BJ (cell line): ENCODE data around the gene CDK5R2. TPM values are rescaled to one million over a fixed set of nuclear protein-coding genes. Genes with fewer than 3 reads are reported as not detected.

Source experiments
- CTCF ChIA-PET: fragments of 350-600 bp; formaldehyde crosslinking; extraction: SDS; loops from one replicate; lab custom pipeline; 2021; ENCODE audit warnings: antibody characterized with exemption, inconsistent platforms; lab: Yijun Ruan, JAX
- POLR2A ChIA-PET: fragments of 300-600 bp; sonication (Branson Sonifier 250); formaldehyde crosslinking; extraction: SDS; loops from one replicate; lab custom pipeline; 2021; ENCODE audit warnings: antibody characterized with exemption; lab: Charles Lee
- DNase-seq: peaks from one replicate; pipeline ENCODE4 v3.0.0-alpha.2; 2011; ENCODE audit warnings: low read depth
- H3K27me3 ChIP-seq: 2 replicates; pipeline ENCODE4 v1.6.0; 2011; ENCODE audit warnings: low read length; ENCODE audit not compliant: control insufficient read depth, insufficient read depth
- H3K36me3 ChIP-seq: 2 replicates; pipeline ENCODE4 v1.5.1; 2011; ENCODE audit warnings: low read length; ENCODE audit not compliant: control insufficient read depth, insufficient read depth
- H3K4me3 ChIP-seq: 2 replicates; pipeline ENCODE4 v1.5.1; 2011; ENCODE audit warnings: low read depth, mild to moderate bottlenecking, control low read depth, low read length
- polyA plus RNA-seq: library from polyadenylated mRNA; depleted of rRNA; stranded (reverse); fragments of >200 nt; gene quantifications from 2 replicates; pipeline ENCODE4 v1.2.3, GENCODE V29; 2011; rRNA removed
- small RNA-seq: library from RNA; depleted of rRNA; stranded (forward); fragments of <200 nt; gene quantifications from one replicate; pipeline ENCODE3, GENCODE V24; 2012; ENCODE audit warnings: low replicate concordance, low read depth; ENCODE audit not compliant: insufficient read length
- TF ChIP-seq, protein P1 (sequence below): IDR thresholded peaks from 2 replicates; pipeline ENCODE4 v1.5.1; 2011; ENCODE audit warnings: low read depth, mild to moderate bottlenecking, control low read depth, inconsistent platforms, low read length, moderate library complexity; ENCODE audit not compliant: insufficient read depth

Gene CDK5R2
- polyA plus RNA-seq, 1 experiment = 0.02 TPM

DNA sequence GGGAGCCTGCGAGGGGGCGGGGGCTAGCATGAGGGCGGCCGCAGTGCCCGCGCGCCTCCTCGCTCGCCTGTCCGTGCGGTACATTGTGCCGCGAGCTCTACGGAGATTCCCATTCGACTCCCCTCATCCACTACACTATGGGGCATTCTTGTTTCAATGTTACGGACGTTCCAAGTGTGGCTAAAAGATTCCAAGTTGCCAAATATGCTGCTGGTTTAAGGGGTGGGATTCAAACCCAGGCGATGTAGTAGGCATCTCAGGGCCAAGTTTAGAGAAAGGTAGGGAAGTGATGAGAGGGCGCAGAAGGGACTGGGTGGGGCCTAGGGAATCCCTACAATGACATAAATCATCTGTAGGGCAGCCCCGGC, 43.8 kb downstream of the CDK5R2 start:
- POLR2A ChIA-PET = no interaction called here
- DNase-seq = no peak
- CTCF ChIA-PET = interaction anchor here (1.4 to 2.9 kb wide), 4 partner anchors 8 to 23 kb away, joined by 3 to 11 read pairs (median 5); no protein-coding TSS in a partner anchor
- Histone ChIP-seq H3K4me3 (no peak overlapping the region), H3K27me3 (peaks cover 55% of the 10 kb centered on the region), H3K36me3 (no peaks in the 10 kb centered on the region)
- TF ChIP-seq, protein P1, sequence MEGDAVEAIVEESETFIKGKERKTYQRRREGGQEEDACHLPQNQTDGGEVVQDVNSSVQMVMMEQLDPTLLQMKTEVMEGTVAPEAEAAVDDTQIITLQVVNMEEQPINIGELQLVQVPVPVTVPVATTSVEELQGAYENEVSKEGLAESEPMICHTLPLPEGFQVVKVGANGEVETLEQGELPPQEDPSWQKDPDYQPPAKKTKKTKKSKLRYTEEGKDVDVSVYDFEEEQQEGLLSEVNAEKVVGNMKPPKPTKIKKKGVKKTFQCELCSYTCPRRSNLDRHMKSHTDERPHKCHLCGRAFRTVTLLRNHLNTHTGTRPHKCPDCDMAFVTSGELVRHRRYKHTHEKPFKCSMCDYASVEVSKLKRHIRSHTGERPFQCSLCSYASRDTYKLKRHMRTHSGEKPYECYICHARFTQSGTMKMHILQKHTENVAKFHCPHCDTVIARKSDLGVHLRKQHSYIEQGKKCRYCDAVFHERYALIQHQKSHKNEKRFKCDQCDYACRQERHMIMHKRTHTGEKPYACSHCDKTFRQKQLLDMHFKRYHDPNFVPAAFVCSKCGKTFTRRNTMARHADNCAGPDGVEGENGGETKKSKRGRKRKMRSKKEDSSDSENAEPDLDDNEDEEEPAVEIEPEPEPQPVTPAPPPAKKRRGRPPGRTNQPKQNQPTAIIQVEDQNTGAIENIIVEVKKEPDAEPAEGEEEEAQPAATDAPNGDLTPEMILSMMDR = no peak; the same call in 1 of the 2 replicates

- ChIA-PET POLR2A (no interaction called here), CTCF (interaction anchor here (1.4 to 2.9 kb wide), 4 partner anchors 9 to 26 kb away, joined by 4 to 11 read pairs (median 6); no protein-coding TSS in a partner anchor)
- H3K36me3 ChIP-seq = no peaks in the 10 kb centered on the region
- DNase-seq = no peak
- TF ChIP-seq, protein P1 = no peak
- H3K4me3 ChIP-seq = no peak overlapping the region
- H3K27me3 ChIP-seq = peaks cover 55% of the 10 kb centered on the region
Measured at GRCh38 chr2:219003979-219004378, 44.5 kb downstream of the CDK5R2 start.

DNA sequence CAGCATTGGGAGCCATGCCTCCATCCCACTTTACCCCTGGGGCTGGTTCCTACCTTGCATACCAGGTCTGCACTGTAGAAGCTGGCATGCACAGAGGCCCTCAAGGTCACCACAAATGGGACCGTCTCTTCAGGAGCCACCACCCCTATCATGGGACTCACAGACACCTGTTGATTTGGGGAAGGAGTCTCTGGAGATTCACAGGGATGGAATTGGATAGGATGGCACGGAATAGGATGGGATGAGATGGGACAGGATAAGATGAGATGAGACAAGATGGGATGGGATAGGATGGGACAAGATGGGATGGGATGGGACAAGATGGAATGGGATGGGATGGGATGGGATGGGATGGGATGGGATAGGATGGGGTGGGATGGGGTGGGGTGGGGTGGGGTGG, 49.8 kb downstream of the CDK5R2 start:
- Histone ChIP-seq H3K36me3 (no peaks in the 10 kb centered on the region), H3K4me3 (no peak overlapping the region), H3K27me3 (peaks cover 15% of the 10 kb centered on the region)
- ChIA-PET POLR2A (no interaction called here), CTCF (interaction anchor here (1.0 to 2.1 kb wide), 3 partner anchors 12 to 29 kb away, joined by 3 to 6 read pairs (median 6); no protein-coding TSS in a partner anchor)
- no peak for DNase-seq
- TF ChIP-seq, protein P1 = no peak

DNA sequence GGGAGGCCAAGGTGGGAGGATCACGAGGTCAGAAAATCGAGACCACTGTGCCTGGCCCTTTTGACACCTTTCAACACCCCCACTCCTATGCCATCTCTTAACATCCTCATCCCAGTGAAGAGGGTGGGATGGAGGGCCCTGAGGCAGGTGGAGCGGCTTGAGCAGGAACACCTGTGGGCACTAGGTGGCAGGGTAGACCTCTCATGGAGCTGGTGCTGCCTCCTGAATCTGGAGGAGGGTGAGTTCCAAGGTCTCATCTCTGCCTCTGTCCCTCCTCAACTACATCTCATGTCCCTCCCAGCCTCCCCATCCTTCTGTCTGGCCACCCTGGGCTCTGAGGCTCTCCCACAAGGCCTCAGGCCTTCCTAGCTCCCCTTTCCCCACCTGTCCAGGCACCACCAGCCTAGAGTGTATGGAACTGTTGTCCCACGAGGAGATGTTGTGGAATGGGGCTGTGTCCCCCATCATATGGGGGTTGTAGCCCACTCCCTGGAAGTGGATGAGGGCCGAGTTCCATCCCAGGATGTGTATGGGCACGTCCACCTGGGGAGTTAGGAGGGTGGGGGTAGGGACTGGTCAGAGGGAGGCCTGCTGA, 50.8 kb downstream of the CDK5R2 start:
- ChIA-PET POLR2A (no interaction called here), CTCF (interaction anchor here (0.8 to 2.3 kb wide), 4 partner anchors 8 to 30 kb away, joined by 3 to 8 read pairs (median 4); no protein-coding TSS in a partner anchor)
- no peaks in the 10 kb centered on the region for H3K36me3 ChIP-seq
- DNase-seq = no peak
- peaks cover 12% of the 10 kb centered on the region for H3K27me3 ChIP-seq
- TF ChIP-seq, protein P1 = peak; percentile 36
- no peak overlapping the region for H3K4me3 ChIP-seq

- TF ChIP-seq, protein P1 = no peak
- no peaks in the 10 kb centered on the region for H3K36me3 ChIP-seq
- CTCF ChIA-PET = interaction anchor here (0.8 to 2.3 kb wide), 5 partner anchors 9 to 31 kb away, joined by 3 to 8 read pairs (median 4); no protein-coding TSS in a partner anchor
- no peak overlapping the region for H3K4me3 ChIP-seq
- H3K27me3 ChIP-seq = peaks cover 11% of the 10 kb centered on the region
- POLR2A ChIA-PET = no interaction called here
- DNase-seq = no peak
Measured at GRCh38 chr2:219010873-219011272, 51.4 kb downstream of the CDK5R2 start.

Small RNA genes within 50 kb of the gene (small RNA-seq; reads per million reads assigned to genes)
- gene MIR375 (not detected), gene RNU6-642P (not detected)

Other genes starting within 250 kb of the CDK5R2 start
- 12.9 and 14.1 TPM in 2 replicates for gene TTLL4, start 248.8 kb upstream of the CDK5R2 start, polyA plus RNA-seq
- 17.2 and 26.8 TPM in 2 replicates for gene CYP27A1, start 177.5 kb upstream of the CDK5R2 start, polyA plus RNA-seq
- not detected in 2 replicates for gene PRKAG3, start 127.9 kb upstream of the CDK5R2 start, polyA plus RNA-seq
- gene WNT6, start 99.9 kb upstream of the CDK5R2 start, polyA plus RNA-seq = not detected in 2 replicates
- gene WNT10A, start 78.8 kb upstream of the CDK5R2 start, polyA plus RNA-seq = not detected in 2 replicates
- not detected in 2 replicates for gene FEV, start 25.5 kb downstream of the CDK5R2 start, polyA plus RNA-seq
- gene CRYBA2, start 33.8 kb downstream of the CDK5R2 start, polyA plus RNA-seq = 0.26 TPM in 1 of 2 replicates, not detected in the other
- gene CFAP65, start 81.8 kb downstream of the CDK5R2 start, polyA plus RNA-seq = not detected in 2 replicates
- gene IHH, start 101.3 kb downstream of the CDK5R2 start, polyA plus RNA-seq = 0.05 TPM in 2 replicates
- 23.9 and 24.1 TPM in 2 replicates for gene NHEJ1, start 201.1 kb downstream of the CDK5R2 start, polyA plus RNA-seq
- gene SLC23A3, start 210.4 kb downstream of the CDK5R2 start, polyA plus RNA-seq = 1.1 and 1.3 TPM in 2 replicates
- gene CNPPD1, start 217.3 kb downstream of the CDK5R2 start, polyA plus RNA-seq = 43.5 and 66.9 TPM in 2 replicates
- gene RETREG2, start 218.6 kb downstream of the CDK5R2 start, polyA plus RNA-seq = 95.9 and 131 TPM in 2 replicates
- 45.6 and 62.9 TPM in 2 replicates for gene ZFAND2B, start 247.1 kb downstream of the CDK5R2 start, polyA plus RNA-seq